ENCODE measurements around the gene PACSIN2.
"Not testable (repeated sequence)": the region's sequence is repeated elsewhere in the genome, so short reads cannot be mapped to it uniquely, and the experiment has no call there.

Gene PACSIN2

GRCh38 chr22:42966497-42966896 lies 48.5 kb downstream of the PACSIN2 start:
- no peak for TF ChIP-seq CTCF (IDR thresholded peaks at IDR 0.05; ENCODE audit: control extremely low read depth, extremely low read depth, low read depth, missing control alignments)
- ChIA-PET POLR2A (no interaction called here), CTCF (interaction anchor here (0.7 to 2.8 kb wide), 4 partner anchors 9 to 99 kb away, joined by 3 to 12 read pairs (median 8); no protein-coding TSS in a partner anchor)
- DNase-seq (ENCODE audit: extremely low spot score), result no peak

GRCh38 chr22:42964994-42965699 lies 49.8 kb downstream of the PACSIN2 start:
- TF ChIP-seq CTCF (IDR thresholded peaks at IDR 0.05; ENCODE audit: control extremely low read depth, extremely low read depth, low read depth, missing control alignments), result no peak
- ChIA-PET POLR2A (no interaction called here), CTCF (interaction anchor here (0.8 to 2.8 kb wide), 5 partner anchors 9 to 133 kb away, joined by 3 to 12 read pairs (median 3); no protein-coding TSS in a partner anchor)
- peak; percentile 57 for DNase-seq (ENCODE audit: extremely low spot score)

GRCh38 chr22:42963231-42963595 lies 51.7 kb downstream of the PACSIN2 start:
- POLR2A ChIA-PET, result no interaction called here
- CTCF ChIA-PET, result interaction anchor here (1.5 kb wide), 1 partner anchor 15 kb away, joined by 5 read pairs; no protein-coding TSS in a partner anchor
- no peak for DNase-seq (ENCODE audit: extremely low spot score)
- no peak for TF ChIP-seq CTCF (IDR thresholded peaks at IDR 0.05; ENCODE audit: control extremely low read depth, extremely low read depth, low read depth, missing control alignments)

- POLR2A ChIA-PET, result no interaction called here
- TF ChIP-seq CTCF (IDR thresholded peaks at IDR 0.05; ENCODE audit: control extremely low read depth, extremely low read depth, low read depth, missing control alignments), result no peak
- no peak for DNase-seq (ENCODE audit: extremely low spot score)
- CTCF ChIA-PET, result interaction anchor here (1.5 to 3.5 kb wide), 2 partner anchors 12 to 15 kb away, joined by 5 to 8 read pairs; no protein-coding TSS in a partner anchor
Measured at GRCh38 chr22:42962295-42963230, 52.4 kb downstream of the PACSIN2 start.

- POLR2A ChIA-PET, result no interaction called here
- DNase-seq (ENCODE audit: extremely low spot score), result no peak
Measured at GRCh38 chr22:42961810-42962209, 53.1 kb downstream of the PACSIN2 start.

GRCh38 chr22:42961400-42961690 lies 53.6 kb downstream of the PACSIN2 start:
- POLR2A ChIA-PET; DNase-seq (ENCODE audit: extremely low spot score): not testable (repeated sequence)
- CTCF ChIA-PET, result interaction anchor here (3.5 kb wide), 1 partner anchor 13 kb away, joined by 8 read pairs; no protein-coding TSS in a partner anchor

More at GRCh38 chr22:42961810-42962209, 53.1 kb downstream of the PACSIN2 start:
- CTCF ChIA-PET, result interaction anchor here (1.5 to 3.5 kb wide), 2 partner anchors 13 to 14 kb away, joined by 5 to 8 read pairs; no protein-coding TSS in a partner anchor
- no peak for TF ChIP-seq CTCF (IDR thresholded peaks at IDR 0.05; ENCODE audit: control extremely low read depth, extremely low read depth, low read depth, missing control alignments)

Measured in GM10248 (cell line).